GM21423 (cell line): Measurements from ENCODE around the gene PRCC.

Experiments used
- ATAC-seq: cut with Tn5 transposase; IDR thresholded peaks from one replicate; pipeline ENCODE4 v1.9.1; 2021; ENCODE audit warnings: mild to moderate bottlenecking, moderate library complexity; ENCODE audit not compliant: unreplicated experiment

Gene PRCC

DNA sequence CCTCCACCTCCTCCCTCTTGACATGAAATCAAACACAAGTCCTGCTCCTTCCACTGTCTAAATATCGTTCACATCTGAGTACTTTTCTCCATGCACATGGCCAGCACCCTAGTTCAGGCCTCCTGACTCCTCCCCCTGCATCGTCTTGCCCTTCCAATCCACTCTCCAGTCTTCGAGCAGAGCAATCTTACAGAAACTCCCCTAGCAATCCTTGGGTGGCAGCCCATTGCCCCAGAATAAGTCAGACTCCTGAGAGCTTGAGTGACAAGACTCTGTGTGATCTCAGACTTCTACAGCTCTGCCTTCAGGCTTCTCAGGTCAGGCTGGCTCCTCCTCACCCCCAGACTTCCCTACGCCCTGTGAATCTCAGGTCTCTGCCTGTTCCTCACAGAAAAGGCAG lies 43.8 kb downstream of the PRCC start:
- no peak for ATAC-seq

DNA sequence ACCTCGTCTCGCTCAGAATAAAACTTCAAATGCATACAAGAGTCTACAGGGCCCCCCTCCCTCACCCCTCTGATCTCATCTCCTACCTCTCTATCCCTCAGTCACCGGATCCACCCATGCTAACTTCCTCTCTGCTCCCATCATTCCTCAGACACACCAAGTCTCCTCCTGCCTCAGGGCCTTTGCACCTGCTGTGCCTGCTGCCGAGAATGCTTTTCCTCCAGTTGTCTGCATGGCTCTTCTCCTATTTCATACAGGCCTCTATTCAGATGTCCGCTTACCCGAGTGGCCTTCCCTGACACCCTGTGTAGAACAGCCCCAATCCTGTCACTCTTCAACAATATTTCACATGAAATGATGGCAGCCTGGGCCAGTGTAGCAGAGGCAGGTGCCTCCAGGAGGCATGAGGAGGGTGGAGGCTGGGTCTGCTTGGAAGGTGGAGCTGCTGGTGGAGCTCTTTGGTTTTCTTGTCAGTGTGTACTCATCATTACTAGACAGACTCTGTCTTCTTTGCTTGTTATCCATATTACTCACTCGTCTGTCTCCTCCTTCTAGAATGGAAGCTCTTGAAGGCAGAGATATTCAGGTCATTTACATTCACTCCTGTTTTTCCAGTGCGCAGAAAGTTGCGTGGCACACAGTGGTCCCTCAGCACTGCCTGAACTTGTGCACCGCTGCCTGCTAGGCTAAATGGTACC lies 45.1 kb downstream of the PRCC start:
- ATAC-seq = no peak

GRCh38 chr1:156813298-156813697 lies 46.0 kb downstream of the PRCC start:
- no peak for ATAC-seq

- ATAC-seq = no peak
Observed at GRCh38 chr1:156813750-156814570, 46.6 kb downstream of the PRCC start.

DNA sequence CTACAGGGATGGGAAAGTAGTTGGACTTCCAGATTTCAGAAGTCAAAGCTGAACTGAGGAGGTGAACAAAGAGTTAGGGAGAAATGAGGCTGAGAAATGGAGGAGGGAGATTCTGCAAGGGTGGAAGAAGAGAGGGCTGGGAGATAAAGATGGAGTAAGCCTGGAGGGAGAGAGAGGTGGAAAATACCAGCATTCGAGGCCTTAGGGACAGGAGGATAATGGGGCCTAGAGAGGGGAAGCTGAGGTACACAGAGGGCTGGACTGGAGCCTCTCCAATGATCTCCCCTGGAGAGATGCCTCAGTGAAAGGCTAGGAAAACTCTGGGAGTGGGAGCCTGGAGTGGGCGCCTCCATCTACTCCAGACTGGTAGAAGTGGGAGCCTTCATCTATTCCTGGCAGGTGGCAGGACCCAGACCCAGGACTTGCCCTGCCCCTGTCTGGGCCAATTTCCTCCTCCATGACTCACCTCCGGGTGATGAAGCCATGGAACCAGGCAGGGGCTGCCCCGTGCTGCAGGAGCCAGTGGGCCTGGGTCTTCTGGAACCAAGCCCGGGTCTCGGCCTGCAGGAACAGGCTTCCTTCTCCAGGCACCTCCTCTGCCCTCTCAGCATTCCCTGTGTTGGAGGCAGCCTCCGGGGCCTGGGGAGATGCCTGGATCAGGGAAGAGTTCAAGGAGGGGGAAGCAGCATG lies 47.4 kb downstream of the PRCC start:
- no peak for ATAC-seq

GRCh38 chr1:156815307-156815826 lies 48.0 kb downstream of the PRCC start:
- ATAC-seq = no peak

DNA sequence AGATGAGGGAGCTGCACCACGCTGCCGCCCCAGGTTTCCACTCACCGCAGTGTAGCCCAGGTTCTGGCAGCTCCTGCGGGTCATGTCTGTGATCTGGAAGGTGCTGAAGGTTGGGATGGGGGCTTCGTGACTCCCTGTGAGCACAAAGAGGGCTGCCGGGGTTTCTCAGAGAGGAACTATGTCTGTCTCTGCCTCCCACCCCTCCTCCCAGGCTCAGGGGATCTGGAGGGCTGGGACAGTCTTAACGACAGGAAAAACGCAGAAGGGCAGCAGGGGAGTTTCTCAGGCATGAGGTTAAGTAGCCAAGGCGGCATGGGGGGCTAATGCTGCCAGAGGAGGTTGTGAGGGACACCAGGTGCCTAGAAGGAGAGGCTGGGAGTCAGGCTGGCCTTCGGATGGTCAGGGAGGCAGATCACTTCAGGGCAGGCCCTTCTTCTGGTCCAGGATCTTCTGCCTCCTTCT lies 48.7 kb downstream of the PRCC start:
- ATAC-seq = no peak

DNA sequence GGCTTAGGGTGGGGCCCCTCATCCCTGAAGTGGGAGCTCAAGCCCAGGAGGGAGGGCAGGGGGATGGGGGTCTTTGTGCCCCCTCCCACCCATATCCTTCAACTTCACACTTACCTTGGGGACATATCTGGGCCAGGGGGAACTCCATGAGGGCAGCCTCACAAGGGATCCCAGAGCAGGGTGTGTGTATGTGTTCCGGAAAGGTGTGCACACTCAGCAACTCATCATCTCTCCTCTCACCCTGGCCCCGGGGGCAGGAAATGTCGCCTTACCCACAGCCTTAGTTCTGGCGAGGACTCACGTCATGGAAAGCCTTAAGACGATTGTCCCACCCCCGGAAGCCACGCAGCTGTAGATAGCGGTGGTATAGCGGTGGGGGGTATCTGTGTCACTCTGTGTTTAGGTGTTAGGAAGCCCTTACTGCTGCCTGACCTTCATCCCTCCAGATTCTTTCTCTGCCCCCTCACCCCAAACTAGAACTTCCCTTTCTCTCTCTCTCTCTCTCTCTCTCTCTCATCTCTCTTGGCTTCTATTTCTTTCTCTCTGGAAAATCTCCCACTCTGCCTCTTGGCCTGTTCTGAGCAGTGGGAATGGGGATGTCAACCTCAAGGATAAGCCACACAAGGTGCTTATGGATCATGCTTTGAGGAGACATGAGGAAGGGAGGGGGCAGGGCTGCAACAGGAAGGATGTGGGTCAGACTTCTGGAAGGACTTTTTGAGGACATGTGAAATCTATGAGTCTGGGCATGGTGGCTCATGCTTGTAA lies 49.4 kb downstream of the PRCC start, which contains the start of gene SH2D2A:
SH2D2A (minus strand) TSS at position 288 of the 768 bp plus-strand sequence; CDS start at position 148, 140 bp downstream.
- ATAC-seq = peak; percentile 69

DNA sequence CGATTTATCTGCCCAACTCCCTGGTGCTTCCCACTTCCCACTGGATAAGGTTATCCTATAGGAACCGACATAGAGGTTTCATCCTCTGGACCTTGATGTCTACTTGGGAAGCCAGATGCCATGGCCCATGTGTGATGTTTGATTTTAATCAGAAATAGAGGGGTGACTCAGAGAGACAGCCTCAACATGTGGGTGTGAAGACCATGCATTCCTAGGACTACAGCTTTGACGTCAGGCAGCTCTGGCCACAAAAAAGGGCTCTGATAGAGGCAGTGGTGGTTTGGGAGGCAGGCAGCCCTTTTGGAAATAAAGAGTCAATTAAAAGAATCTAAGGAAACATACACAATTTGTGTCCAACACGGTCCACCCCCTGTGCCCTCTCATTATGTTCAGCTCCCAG lies 54.5 kb downstream of the PRCC start:
- ATAC-seq = no peak

GRCh38 chr1:156822680-156823079 lies 55.3 kb downstream of the PRCC start:
- ATAC-seq = no peak

DNA sequence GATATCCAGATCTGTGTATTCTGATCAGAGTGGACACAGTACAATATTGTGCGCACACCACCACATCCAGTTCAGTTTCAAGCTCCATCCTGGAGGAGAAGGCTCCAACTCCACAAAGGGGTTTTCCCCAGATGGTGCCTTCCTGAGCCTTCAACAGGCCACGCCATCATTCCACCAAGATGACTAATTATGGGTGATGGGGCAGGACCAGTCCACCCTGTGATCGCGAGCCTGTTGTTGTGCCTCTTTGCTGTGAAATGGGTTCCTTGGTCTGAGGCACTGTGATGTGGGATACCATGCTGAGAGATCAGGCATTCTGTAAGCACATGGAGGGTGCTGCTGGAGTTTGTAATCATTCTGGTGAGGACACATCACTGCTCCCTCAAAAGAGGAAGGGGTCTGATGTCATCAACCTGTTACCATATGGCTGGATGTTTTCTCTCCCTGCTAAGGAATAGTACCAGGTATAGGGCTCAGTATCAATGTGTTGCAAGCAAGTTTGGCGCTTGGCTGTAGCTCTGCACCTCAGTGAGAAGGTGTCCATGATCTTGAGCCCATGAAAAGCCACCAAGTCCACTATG lies 56.0 kb downstream of the PRCC start:
- ATAC-seq = no peak

DNA sequence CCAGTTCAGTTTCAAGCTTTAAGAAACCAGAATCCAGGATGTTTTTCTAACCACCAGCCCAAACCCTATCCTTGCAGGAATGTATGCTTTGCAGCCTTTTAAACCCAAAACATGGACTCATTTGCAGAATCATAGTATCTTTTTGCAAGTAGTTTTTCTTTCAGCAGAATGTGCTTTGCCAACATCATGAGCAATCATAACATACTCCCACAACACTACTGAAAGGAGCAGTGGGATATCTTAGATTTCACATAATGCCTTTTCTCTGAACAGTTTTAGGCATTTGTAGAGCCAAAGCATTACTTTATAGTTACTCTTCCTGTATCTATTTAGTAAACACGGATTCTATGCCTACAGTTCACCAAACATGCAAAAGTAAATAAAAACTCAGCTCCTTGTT lies 59.3 kb downstream of the PRCC start:
- ATAC-seq = no peak

DNA sequence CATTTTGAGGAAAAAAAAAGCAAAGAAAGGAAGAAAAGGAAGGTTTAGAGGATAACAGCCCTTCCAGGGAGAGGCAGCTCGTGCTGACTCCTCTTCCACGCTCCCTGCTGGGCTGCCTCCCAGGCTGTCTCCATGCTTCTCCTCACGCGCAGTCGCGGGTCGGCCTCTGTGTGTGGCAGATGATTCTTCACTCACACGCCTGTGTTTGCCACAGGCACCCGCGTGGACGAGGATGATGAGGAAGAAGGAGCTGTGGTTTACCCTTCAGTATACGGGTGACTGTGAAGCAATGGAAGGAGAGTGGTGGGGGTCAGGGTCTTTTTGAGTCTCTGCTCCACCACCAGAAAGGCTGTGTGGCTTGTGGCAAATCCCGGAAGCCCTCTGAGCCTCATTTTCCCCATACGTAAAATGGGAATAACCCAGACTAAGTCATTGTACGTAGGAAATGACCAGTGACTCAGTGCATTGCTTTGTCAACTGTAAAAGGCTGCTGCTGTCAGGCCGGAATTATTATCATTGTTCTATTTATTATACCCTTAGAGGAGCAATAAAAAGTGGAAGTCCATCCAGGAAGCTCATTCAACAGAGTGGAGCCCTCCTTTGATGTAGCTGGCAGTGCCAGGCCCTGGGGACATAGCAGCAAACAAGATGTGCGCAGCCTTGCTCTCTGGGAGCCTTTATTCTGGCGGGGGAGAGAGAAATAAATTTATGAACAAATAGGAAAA lies 61.2 kb downstream of the PRCC start:
- ATAC-seq = no peak

- ATAC-seq = no peak
Observed at GRCh38 chr1:156832434-156832833, 65.1 kb downstream of the PRCC start.

DNA sequence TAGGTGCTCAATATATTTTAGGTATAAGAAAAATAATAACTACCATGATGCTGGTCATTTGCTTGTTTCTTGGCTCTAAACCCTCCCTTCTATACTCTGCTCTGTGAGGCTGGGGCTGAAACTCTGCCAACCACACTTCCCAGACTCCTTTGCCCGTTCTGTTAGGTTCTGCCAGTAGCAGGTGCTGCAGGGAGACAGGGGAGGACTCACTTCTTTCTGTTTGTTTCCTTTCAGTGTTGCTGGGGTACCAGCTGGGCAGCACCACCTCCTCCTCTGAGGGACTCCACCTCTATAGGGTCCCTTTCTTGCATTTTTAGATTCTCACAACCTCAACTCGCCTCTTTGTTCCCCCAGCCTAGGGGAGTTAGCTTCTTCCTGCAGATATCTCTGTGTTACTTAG lies 66.3 kb downstream of the PRCC start:
- ATAC-seq = no peak

GRCh38 chr1:156834322-156834721 lies 67.0 kb downstream of the PRCC start:
- ATAC-seq = no peak

GRCh38 chr1:156836041-156836654 lies 68.8 kb downstream of the PRCC start:
- no peak for ATAC-seq

DNA sequence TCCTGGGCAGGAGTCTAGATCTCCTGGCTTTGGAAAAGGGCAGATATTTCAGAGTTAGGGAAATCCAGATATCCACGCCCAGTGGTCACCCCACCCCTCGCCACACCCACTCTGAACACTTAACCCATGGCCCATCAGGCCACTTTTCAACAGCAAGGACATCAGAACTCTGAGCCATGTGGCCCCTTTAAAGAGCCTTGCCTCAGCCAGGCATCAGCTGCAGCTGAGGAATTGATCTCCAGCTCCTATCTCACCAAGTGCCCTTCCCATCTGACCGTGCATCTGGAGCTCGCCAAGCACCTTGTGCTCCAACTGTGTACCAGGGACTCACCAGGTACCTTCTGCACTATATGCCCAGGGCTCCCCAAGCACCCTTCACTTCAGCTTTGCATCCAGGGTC lies 69.6 kb downstream of the PRCC start:
- ATAC-seq = no peak

DNA sequence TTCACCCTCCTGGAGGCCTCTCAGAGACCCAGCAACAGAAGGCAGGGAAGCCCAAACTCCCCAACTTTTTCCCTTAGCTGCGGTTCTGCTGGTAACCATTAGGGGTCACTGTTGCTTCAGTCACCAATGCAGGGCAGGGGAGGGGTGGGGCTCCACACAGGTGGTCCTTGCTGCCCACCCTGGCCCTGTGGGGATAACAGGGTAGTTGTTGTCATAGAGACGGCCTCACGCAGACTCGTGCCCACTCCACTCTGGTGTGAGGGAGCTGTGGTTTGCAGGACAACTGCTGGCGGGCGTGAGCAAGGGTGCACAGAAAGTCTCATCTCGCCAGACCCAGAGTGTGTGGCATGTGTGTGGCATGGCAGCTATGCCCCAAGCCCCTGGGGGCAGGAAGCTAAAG lies 71.6 kb downstream of the PRCC start:
- ATAC-seq = no peak
